Calu3 (cell line): ENCODE results near the gene CPT2. TPM values are rescaled to one million over a fixed set of nuclear protein-coding genes. Genes with fewer than 3 reads are reported as not detected.
A peak's percentile ranks its signal among the peaks of the same experiment; 100 is the strongest.
"Not testable (repeated sequence)": the region's sequence is repeated elsewhere in the genome, so short reads cannot be mapped to it uniquely, and the experiment has no call there.

ENCODE experiments used
- BruUV-seq: library from RNA; stranded (reverse); fragments of 400-500 nt; replicated peaks from 2 replicates; lab custom pipeline; 2021; lab: Mats Ljungman, UMichigan
- CTCF ChIA-PET: fragments of 300-600 bp; sonication (Branson Sonifier 250); formaldehyde crosslinking; loops from one replicate; lab custom pipeline; 2022; ENCODE audit warnings: antibody characterized with exemption; lab: Charles Lee
- DNase-seq: peaks from one replicate; pipeline ENCODE4 v3.0.0; 2022
- H3K27ac Mint-ChIP-seq: one replicate; pipeline ENCODE4 v1.8.0; 2022; ENCODE audit warnings: mixed read lengths; ENCODE audit not compliant: unreplicated experiment
- H3K27me3 Mint-ChIP-seq: one replicate; pipeline ENCODE4 v1.8.0; 2022; ENCODE audit warnings: mixed read lengths; ENCODE audit not compliant: unreplicated experiment
- H3K36me3 Mint-ChIP-seq: one replicate; pipeline ENCODE4 v1.8.0; 2022; ENCODE audit warnings: mild to moderate bottlenecking, moderate library complexity, mixed read lengths; ENCODE audit not compliant: insufficient read depth, unreplicated experiment
- H3K4me1 Mint-ChIP-seq: one replicate; pipeline ENCODE4 v1.8.0; 2022; ENCODE audit warnings: mild to moderate bottlenecking, low read depth, mixed read lengths; ENCODE audit not compliant: unreplicated experiment
- H3K4me3 Mint-ChIP-seq: one replicate; pipeline ENCODE4 v1.8.0; 2022; ENCODE audit warnings: mild to moderate bottlenecking, low read depth, moderate library complexity, mixed read lengths; ENCODE audit not compliant: unreplicated experiment
- H3K9me3 Mint-ChIP-seq: one replicate; pipeline ENCODE4 v1.8.0; 2022; ENCODE audit warnings: low read depth, mixed read lengths; ENCODE audit not compliant: unreplicated experiment
- intact Hi-C: fragments of 100-400 bp; cut with micrococcal nuclease; formaldehyde crosslinking; loops from one replicate; pipeline ENCODE4 v1.10.0; 2022; ENCODE audit not compliant: unreplicated experiment
- total RNA-seq: library from RNA; stranded (reverse); gene quantifications from 2 replicates; pipeline ENCODE4 v1.2.3, GENCODE V29; 2022
- TF ChIP-seq, protein P1 (sequence below): fragments of 200-600 bp; IDR thresholded peaks from one replicate; pipeline ENCODE4 v1.8.0; 2022; ENCODE audit warnings: antibody characterized with exemption; ENCODE audit not compliant: unreplicated experiment

CPT2 gene
- total RNA-seq, 1 experiment from 2014 or later = 18.5 TPM

DNA sequence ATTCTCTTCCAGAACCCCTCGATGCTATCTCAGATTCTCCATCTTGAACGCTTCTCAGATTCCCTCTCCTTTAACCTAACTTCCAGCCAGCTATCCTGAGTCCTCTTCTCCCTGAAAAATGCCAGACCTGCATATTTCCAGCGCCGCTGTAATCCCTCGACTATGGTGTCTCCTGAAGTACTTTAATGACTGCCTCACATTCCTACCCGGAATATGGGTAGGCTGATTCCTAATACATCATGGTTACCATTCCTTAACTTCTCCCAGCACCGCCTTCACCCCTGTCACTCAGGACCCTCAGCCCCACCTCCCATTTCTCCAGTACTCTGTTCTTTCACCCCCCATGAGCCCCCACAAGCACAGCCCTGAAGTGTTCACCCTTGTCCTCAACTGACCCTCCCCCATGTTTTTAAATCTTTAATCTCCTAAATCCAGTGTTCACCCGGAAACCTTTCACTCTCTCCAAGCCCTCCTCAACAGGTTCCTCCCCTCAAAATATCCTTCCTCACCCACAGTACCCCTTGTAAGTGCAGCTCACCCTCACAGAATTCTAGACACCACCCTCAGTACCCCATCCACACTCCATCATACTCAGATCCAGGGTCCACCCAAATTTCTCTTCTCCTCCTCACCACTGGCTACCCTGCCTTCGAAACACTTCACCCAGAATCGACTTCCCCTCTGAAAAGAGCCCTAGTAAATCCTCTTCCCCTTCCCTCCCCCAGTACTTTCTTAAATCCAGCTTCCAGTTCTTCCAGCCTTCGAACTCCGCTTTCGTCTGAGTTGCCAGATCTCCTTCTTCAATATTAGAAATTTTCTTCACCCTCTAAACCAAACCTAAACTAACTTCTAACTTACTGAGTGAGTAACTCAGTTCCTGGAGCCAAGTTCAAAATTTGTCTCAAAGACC is 922 bp downstream of the CPT2 start:
- H3K27me3 Mint-ChIP-seq = no peaks in the 10 kb centered on the region
- no peaks in the 10 kb centered on the region for H3K9me3 Mint-ChIP-seq
- peak overlapping the region; percentile 86 for H3K27ac Mint-ChIP-seq
- BruUV-seq = TSS peak; percentile 39
- H3K4me1 Mint-ChIP-seq = peaks cover 42% of the 10 kb centered on the region
- H3K4me3 Mint-ChIP-seq = peak overlapping the region; percentile 87
- intact Hi-C loops = loop anchor here (5.0 kb wide), 1 partner anchor 495 kb away; no protein-coding TSS in a partner anchor
- CTCF ChIA-PET = no interaction called here
- H3K36me3 Mint-ChIP-seq = peaks cover 23% of the 10 kb centered on the region
- TF ChIP-seq, protein P1, sequence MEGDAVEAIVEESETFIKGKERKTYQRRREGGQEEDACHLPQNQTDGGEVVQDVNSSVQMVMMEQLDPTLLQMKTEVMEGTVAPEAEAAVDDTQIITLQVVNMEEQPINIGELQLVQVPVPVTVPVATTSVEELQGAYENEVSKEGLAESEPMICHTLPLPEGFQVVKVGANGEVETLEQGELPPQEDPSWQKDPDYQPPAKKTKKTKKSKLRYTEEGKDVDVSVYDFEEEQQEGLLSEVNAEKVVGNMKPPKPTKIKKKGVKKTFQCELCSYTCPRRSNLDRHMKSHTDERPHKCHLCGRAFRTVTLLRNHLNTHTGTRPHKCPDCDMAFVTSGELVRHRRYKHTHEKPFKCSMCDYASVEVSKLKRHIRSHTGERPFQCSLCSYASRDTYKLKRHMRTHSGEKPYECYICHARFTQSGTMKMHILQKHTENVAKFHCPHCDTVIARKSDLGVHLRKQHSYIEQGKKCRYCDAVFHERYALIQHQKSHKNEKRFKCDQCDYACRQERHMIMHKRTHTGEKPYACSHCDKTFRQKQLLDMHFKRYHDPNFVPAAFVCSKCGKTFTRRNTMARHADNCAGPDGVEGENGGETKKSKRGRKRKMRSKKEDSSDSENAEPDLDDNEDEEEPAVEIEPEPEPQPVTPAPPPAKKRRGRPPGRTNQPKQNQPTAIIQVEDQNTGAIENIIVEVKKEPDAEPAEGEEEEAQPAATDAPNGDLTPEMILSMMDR = no peak
- no peak for DNase-seq

DNA sequence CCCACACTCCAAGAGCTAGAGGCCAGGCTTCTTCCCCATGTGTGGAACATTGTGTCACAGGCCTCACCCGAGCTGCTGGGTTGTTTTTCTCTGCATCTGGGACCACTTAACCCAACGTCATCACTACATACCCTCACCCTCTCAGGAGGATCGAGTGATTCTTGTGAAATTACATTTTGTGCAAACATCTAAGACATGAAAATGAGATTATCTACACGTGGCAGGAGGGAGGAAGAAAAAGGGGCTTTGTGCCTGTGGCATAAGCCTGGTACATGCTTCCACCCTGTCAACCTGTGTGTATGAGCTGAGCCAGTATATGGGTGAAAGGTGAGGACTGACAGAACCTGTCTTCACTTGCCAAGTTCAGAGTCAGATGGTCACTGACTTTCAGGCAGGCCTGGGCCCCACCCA is 1.6 kb downstream of the CPT2 start:
- DNase-seq = no peak
- peaks cover 27% of the 10 kb centered on the region for H3K36me3 Mint-ChIP-seq
- H3K4me1 Mint-ChIP-seq = peaks cover 40% of the 10 kb centered on the region
- H3K27me3 Mint-ChIP-seq = no peaks in the 10 kb centered on the region
- no peaks in the 10 kb centered on the region for H3K9me3 Mint-ChIP-seq
- TF ChIP-seq, protein P1 = no peak
- no TSS peak for BruUV-seq
- CTCF ChIA-PET = no interaction called here
- H3K27ac Mint-ChIP-seq = peak overlapping the region; percentile 86
- intact Hi-C loops = loop anchor here (5.0 kb wide), 1 partner anchor 496 kb away; no protein-coding TSS in a partner anchor
- H3K4me3 Mint-ChIP-seq = peak overlapping the region; percentile 87

DNA sequence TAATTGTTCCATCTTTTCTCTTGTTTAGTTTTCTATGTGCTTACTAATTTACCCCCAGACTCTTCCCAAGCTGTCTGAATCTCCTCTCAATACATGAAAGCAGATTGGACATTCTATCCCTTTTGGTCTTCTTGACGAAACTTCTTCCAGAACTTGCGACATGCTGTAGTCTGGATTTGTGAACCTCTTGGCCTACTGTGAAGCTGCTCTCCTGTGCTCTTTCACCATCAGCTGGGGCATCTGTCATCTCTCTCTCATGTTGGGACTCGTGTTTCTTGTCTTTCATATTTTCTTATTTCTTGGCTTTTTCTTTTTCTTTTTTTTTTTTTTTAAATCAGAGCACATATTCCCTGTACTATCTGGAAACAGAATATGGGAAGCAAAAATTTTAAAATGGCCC is 6.8 kb downstream of the CPT2 start:
- Mint-ChIP-seq H3K4me3 (no peak overlapping the region), H3K27me3 (no peaks in the 10 kb centered on the region), H3K27ac (no peak overlapping the region), H3K36me3 (peaks cover 25% of the 10 kb centered on the region), H3K4me1 (peaks cover under 1% of the 10 kb centered on the region), H3K9me3 (peaks cover 7% of the 10 kb centered on the region)
- CTCF ChIA-PET = interaction anchor here (0.5 kb wide), 1 partner anchor 161 kb away, joined by 3 read pairs; no protein-coding TSS in a partner anchor
- DNase-seq = no peak
- TF ChIP-seq, protein P1 = no peak
- intact Hi-C loops = no loop called here
- no TSS peak for BruUV-seq

DNA sequence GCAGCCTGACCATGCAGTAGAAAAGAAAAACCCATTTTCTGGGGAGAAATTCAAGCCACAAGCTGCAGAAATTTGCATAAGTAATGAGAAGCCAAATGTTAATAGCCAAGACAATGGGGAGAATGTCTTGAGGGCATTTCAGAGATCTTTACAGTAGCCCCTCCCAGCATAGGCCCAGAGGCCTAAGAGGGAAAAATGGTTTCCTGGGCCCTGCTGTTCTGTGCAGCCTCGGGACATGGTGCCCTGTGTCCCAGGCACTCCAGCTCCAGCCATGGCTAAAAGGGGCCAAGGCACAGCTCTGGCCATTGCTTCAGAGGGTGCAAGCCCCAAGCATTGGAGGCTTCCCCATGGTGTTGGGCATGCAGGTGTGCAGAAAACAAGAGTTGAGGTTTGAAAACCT is 8.9 kb downstream of the CPT2 start:
- DNase-seq, H3K9me3 Mint-ChIP-seq, H3K4me3 Mint-ChIP-seq, H3K27me3 Mint-ChIP-seq, CTCF ChIA-PET, H3K27ac Mint-ChIP-seq, H3K4me1 Mint-ChIP-seq, intact Hi-C loops, BruUV-seq: not testable (repeated sequence)
- H3K36me3 Mint-ChIP-seq = peaks cover 33% of the 10 kb centered on the region

DNA sequence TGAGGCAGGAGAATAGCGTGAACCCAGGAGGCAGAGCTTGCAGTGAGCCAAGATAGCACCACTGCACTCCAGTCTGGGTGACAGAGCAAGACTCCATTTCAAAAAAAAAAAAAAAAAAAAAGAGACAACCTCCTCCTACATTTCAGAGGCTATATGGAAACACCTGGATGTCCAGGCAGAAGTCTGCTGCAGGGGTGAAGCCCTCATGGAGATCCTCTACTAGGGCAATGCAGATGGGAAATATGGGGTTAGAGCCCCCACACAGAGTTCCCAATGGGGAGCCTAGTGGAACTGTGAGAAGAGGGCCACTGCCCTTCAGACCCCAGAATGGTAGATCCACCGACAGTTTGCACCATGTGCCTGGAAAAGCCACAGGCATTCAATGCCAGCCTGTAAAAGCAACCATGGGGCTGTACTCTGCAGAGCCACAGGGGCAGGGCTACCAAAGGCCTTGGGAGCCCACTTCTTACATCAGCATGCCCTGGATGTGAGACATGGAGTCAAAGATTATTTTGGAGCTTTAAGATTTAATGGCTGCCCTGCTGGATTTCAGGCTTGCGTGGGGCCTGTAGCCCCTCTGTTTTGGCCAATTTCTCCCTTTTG is 9.6 kb downstream of the CPT2 start:
- H3K27ac Mint-ChIP-seq, H3K9me3 Mint-ChIP-seq, H3K27me3 Mint-ChIP-seq, intact Hi-C loops, CTCF ChIA-PET, H3K4me1 Mint-ChIP-seq, DNase-seq, H3K4me3 Mint-ChIP-seq, BruUV-seq: not testable (repeated sequence)
- peaks cover 35% of the 10 kb centered on the region for H3K36me3 Mint-ChIP-seq
